ENCODE measurements around the gene KCNQ1. TPM values are rescaled to one million over a fixed set of nuclear protein-coding genes. Genes with fewer than 3 reads are reported as not detected.

The KCNQ1 gene
- total and polyA plus RNA-seq, 2 donors (not counting 3 experiments of a cell fraction or from before 2014, with no cell fraction given): 0.07 to 0.09 TPM

GRCh38 chr11:2409611-2410468 is 35.0 kb upstream of the KCNQ1 start:
- POLR2A ChIA-PET: no interaction called here
- H3K9me3 ChIP-seq (replicated peaks; ENCODE audit: control insufficient read depth, insufficient read depth, low read length): no peaks in the 10 kb centered on the region
- DNase-seq (ENCODE audit: low read depth, low spot score) (no peak), FAIRE-seq (no peak)
- no peak overlapping the region for H3K9ac ChIP-seq (replicated peaks; ENCODE audit: extremely low read depth, insufficient read depth, low read length)
- H3K4me2 ChIP-seq (ENCODE audit: insufficient read depth, low read length): no peak overlapping the region
- intact Hi-C loops (cut with micrococcal nuclease): no loop called here
- no peak overlapping the region for H3K27ac ChIP-seq (ENCODE audit: insufficient read depth, low read depth, low read length)
- no peaks in the 10 kb centered on the region for H3K4me1 ChIP-seq (ENCODE audit: control insufficient read depth, extremely low read depth, insufficient read depth, low read length)
- no peaks in the 10 kb centered on the region for H4K20me1 ChIP-seq (replicated peaks; ENCODE audit: control insufficient read depth, extremely low read depth, insufficient read depth, low read length)
- peak; percentile 45 for TF ChIP-seq EZH2 (IDR thresholded peaks at IDR 0.05; ENCODE audit: borderline replicate concordance, low read depth, low read length, severe bottlenecking)
- no peak for TF ChIP-seq CTCF (IDR thresholded peaks at IDR 0.05; ENCODE audit: extremely low read depth in 1 of 2, insufficient read depth in 1 of 2, low read depth in 1 of 2, low read length in 2 of 2)
- H2AFZ ChIP-seq (ENCODE audit: low read depth, low read length): no peak overlapping the region
- peaks cover 0 to 4% of the 10 kb centered on the region in 2 experiments for H3K27me3 ChIP-seq (ENCODE audit: control insufficient read depth in 2 of 2, insufficient read depth in 2 of 2, low read length in 2 of 2)
- CTCF ChIA-PET: interaction anchor here (0.9 to 1.9 kb wide), 4 partner anchors 7 to 105 kb away, joined by 3 to 9 read pairs (median 4); no protein-coding TSS in a partner anchor
- no peaks in the 10 kb centered on the region for H3K79me2 ChIP-seq (ENCODE audit: control insufficient read depth, insufficient read depth, low read length)
- dilution Hi-C loops (cut with MboI; ENCODE audit: extremely low pct_ligation_motif_present, low sequenced_read_pairs): no loop called here
- BruUV-seq (replicated peaks): no TSS peak
- no peak overlapping the region for H3K4me3 ChIP-seq (replicated peaks in 1 of 3; ENCODE audit: insufficient read depth in 1 of 3, low read depth in 1 of 3, low read length in 3 of 3)
- no peaks in the 10 kb centered on the region for H3K36me3 ChIP-seq (ENCODE audit: control insufficient read depth in 2 of 2, extremely low read depth in 1 of 2, insufficient read depth in 2 of 2, low read length in 2 of 2)
- no peaks in the 10 kb centered on the region for H3K9me1 ChIP-seq (replicated peaks; ENCODE audit: control insufficient read depth, extremely low read depth, insufficient read depth, low read length)

- no peak overlapping the region for H3K4me3 ChIP-seq (replicated peaks in 1 of 3; ENCODE audit: insufficient read depth in 1 of 3, low read depth in 1 of 3, low read length in 3 of 3)
- TF ChIP-seq FOS (IDR thresholded peaks at IDR 0.05; ENCODE audit: borderline replicate concordance, insufficient read depth, low read length) (no peak), CTCF (IDR thresholded peaks at IDR 0.05; ENCODE audit: extremely low read depth in 1 of 2, insufficient read depth in 1 of 2, low read depth in 1 of 2, low read length in 2 of 2) (no peak), MYC (IDR thresholded peaks at IDR 0.05; ENCODE audit: low read depth, low read length) (no peak), POLR2AphosphoS5 (IDR thresholded peaks at IDR 0.05; ENCODE audit: insufficient read depth, low read depth, low read length) (no peak), EZH2 (IDR thresholded peaks at IDR 0.05; ENCODE audit: borderline replicate concordance, low read depth, low read length, severe bottlenecking) (no peak)
- H2AFZ ChIP-seq (ENCODE audit: low read depth, low read length): no peak overlapping the region
- no peak for FAIRE-seq
- no peaks in the 10 kb centered on the region for H4K20me1 ChIP-seq (replicated peaks; ENCODE audit: control insufficient read depth, extremely low read depth, insufficient read depth, low read length)
- no TSS peak for BruUV-seq (replicated peaks)
- H3K36me3 ChIP-seq (ENCODE audit: control insufficient read depth in 2 of 2, extremely low read depth in 1 of 2, insufficient read depth in 2 of 2, low read length in 2 of 2): no peaks in the 10 kb centered on the region
- DNase-seq (ENCODE audit: low read depth, low spot score): no peak
- H3K4me1 ChIP-seq (ENCODE audit: control insufficient read depth, extremely low read depth, insufficient read depth, low read length): no peaks in the 10 kb centered on the region
- no peaks in the 10 kb centered on the region for H3K9me1 ChIP-seq (replicated peaks; ENCODE audit: control insufficient read depth, extremely low read depth, insufficient read depth, low read length)
- no peak overlapping the region for H3K27ac ChIP-seq (ENCODE audit: insufficient read depth, low read depth, low read length)
- dilution Hi-C loops (cut with MboI; ENCODE audit: extremely low pct_ligation_motif_present, low sequenced_read_pairs): no loop called here
- no peaks in the 10 kb centered on the region for H3K9me3 ChIP-seq (replicated peaks; ENCODE audit: control insufficient read depth, insufficient read depth, low read length)
- H3K27me3 ChIP-seq (ENCODE audit: control insufficient read depth in 2 of 2, insufficient read depth in 2 of 2, low read length in 2 of 2): peaks cover 0 to 4% of the 10 kb centered on the region in 2 experiments
- no peak overlapping the region for H3K4me2 ChIP-seq (ENCODE audit: insufficient read depth, low read length)
- no peaks in the 10 kb centered on the region for H3K79me2 ChIP-seq (ENCODE audit: control insufficient read depth, insufficient read depth, low read length)
- CTCF ChIA-PET: interaction anchor here (0.9 to 1.0 kb wide), 2 partner anchors 10 to 106 kb away, joined by 3 read pairs; no protein-coding TSS in a partner anchor
- POLR2A ChIA-PET: no interaction called here
- H3K9ac ChIP-seq (replicated peaks; ENCODE audit: extremely low read depth, insufficient read depth, low read length): no peak overlapping the region
- intact Hi-C loops (cut with micrococcal nuclease): no loop called here
Measured at GRCh38 chr11:2410616-2411015, 34.2 kb upstream of the KCNQ1 start.
